NCI-H2171 treated with DMSO at 0.1 percent for 48 hours (cell line): Measurements from ENCODE around the gene NACC2.
"Not testable (repeated sequence)": the region's sequence is repeated elsewhere in the genome, so short reads cannot be mapped to it uniquely, and the experiment has no call there.

Experiments used
- DNase-seq: peaks from one replicate; lab custom pipeline; 2025; lab: John Stamatoyannopoulos, UW

NACC2 gene

GRCh38 chr9:135976531-135976930, 118.6 kb downstream of the NACC2 start:
- no peak for DNase-seq

- no peak for DNase-seq
Measured at GRCh38 chr9:135975834-135976233, 119.3 kb downstream of the NACC2 start.

GRCh38 chr9:135974220-135974573, 120.9 kb downstream of the NACC2 start:
- no peak for DNase-seq

GRCh38 chr9:135973277-135974219, 121.5 kb downstream of the NACC2 start:
- DNase-seq = no peak

GRCh38 chr9:135971892-135972291, 123.2 kb downstream of the NACC2 start:
- DNase-seq = no peak

GRCh38 chr9:135971111-135971766, 123.8 kb downstream of the NACC2 start:
- DNase-seq = no peak

- no peak for DNase-seq
Measured at GRCh38 chr9:135970128-135970815, 124.8 kb downstream of the NACC2 start.

- DNase-seq = no peak
Measured at GRCh38 chr9:135969064-135969683, 125.9 kb downstream of the NACC2 start.

GRCh38 chr9:135968601-135969000, 126.5 kb downstream of the NACC2 start:
- no peak for DNase-seq

GRCh38 chr9:135968083-135968476, 127.0 kb downstream of the NACC2 start:
- DNase-seq = no peak

GRCh38 chr9:135966916-135967260, 128.2 kb downstream of the NACC2 start:
- DNase-seq = not testable (repeated sequence)

- DNase-seq = no peak
Measured at GRCh38 chr9:135965124-135965756, 129.8 kb downstream of the NACC2 start.

GRCh38 chr9:135963938-135964337, 131.2 kb downstream of the NACC2 start:
- DNase-seq = no peak

GRCh38 chr9:135963338-135963737, 131.8 kb downstream of the NACC2 start:
- no peak for DNase-seq

GRCh38 chr9:135962696-135963307, 132.3 kb downstream of the NACC2 start:
- DNase-seq = no peak

GRCh38 chr9:135961811-135962695, 133.0 kb downstream of the NACC2 start:
- no peak for DNase-seq

- peak; percentile 98 for DNase-seq
Measured at GRCh38 chr9:135961277-135961715, 133.8 kb downstream of the NACC2 start, which contains the start of gene UBAC1. UBAC1 (minus strand) TSS chr9:135961373; CDS start chr9:135961162, 211 bp downstream.

GRCh38 chr9:135960411-135961276, 134.4 kb downstream of the NACC2 start:
- no peak for DNase-seq

GRCh38 chr9:135959814-135960213, 135.3 kb downstream of the NACC2 start:
- DNase-seq = no peak
